ENCODE results near the gene CYP2A13. TPM values are rescaled to one million over a fixed set of nuclear protein-coding genes. Genes with fewer than 3 reads are reported as not detected.

Gene CYP2A13
- total and polyA plus RNA-seq, 9 of the 15 experiments (the other 6 are each of a cell fraction or from before 2014, with no cell fraction given) = not detected

DNA sequence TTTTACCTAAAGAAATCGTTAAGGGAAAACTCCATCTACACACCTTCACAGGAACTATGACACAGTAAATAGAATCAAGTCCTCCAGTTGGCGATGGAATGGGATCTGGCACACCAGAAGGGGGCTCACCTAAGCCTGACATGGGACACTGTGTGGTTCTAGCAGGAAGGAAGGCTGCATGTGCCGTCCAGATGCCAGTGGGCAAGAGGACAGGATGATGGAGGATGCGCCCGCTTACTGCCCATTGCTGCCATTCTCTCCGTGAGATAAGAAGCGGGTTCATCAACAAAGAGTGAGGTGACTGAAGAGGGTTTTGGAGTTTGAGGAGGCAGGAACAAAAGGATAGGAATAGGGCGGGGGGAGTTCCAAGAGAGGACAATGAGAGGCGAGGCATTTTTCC is 23.0 kb downstream of the CYP2A13 start:
- TF ChIP-seq ZNF133 (CRISPR knock-in tag; IDR thresholded peaks at IDR 0.05) (no peak), CHD4 (IDR thresholded peaks at IDR 0.05; ENCODE audit: insufficient read depth, insufficient replicate concordance, low read depth, low read length, poor library complexity, severe bottlenecking) (no peak), TRIM28 (IDR thresholded peaks at IDR 0.05) (no peak), TFAM (CRISPR knock-in tag; conservative IDR thresholded peaks at IDR 0.05) (no peak), CSDE1 (IDR thresholded peaks at IDR 0.05) (no peak), ZKSCAN1 (IDR thresholded peaks at IDR 0.05; ENCODE audit: low read depth, low read length) (no peak)
- TF ChIP-seq, protein P1, sequence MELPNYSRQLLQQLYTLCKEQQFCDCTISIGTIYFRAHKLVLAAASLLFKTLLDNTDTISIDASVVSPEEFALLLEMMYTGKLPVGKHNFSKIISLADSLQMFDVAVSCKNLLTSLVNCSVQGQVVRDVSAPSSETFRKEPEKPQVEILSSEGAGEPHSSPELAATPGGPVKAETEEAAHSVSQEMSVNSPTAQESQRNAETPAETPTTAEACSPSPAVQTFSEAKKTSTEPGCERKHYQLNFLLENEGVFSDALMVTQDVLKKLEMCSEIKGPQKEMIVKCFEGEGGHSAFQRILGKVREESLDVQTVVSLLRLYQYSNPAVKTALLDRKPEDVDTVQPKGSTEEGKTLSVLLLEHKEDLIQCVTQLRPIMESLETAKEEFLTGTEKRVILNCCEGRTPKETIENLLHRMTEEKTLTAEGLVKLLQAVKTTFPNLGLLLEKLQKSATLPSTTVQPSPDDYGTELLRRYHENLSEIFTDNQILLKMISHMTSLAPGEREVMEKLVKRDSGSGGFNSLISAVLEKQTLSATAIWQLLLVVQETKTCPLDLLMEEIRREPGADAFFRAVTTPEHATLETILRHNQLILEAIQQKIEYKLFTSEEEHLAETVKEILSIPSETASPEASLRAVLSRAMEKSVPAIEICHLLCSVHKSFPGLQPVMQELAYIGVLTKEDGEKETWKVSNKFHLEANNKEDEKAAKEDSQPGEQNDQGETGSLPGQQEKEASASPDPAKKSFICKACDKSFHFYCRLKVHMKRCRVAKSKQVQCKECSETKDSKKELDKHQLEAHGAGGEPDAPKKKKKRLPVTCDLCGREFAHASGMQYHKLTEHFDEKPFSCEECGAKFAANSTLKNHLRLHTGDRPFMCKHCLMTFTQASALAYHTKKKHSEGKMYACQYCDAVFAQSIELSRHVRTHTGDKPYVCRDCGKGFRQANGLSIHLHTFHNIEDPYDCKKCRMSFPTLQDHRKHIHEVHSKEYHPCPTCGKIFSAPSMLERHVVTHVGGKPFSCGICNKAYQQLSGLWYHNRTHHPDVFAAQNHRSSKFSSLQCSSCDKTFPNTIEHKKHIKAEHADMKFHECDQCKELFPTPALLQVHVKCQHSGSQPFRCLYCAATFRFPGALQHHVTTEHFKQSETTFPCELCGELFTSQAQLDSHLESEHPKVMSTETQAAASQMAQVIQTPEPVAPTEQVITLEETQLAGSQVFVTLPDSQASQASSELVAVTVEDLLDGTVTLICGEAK (IDR thresholded peaks at IDR 0.05) = no peak
- TF ChIP-seq, protein P1 (CRISPR knock-in tag; IDR thresholded peaks at IDR 0.05) = no peak
- DNase-seq (ENCODE audit: extremely low read depth in 1 of 4, low spot score in 3 of 4) (no peak), ATAC-seq (no peak), FAIRE-seq (no peak)
- no TSS peak for BruUV-seq (replicated peaks)
- H2AFZ ChIP-seq (ENCODE audit: low read depth, low read length) = no peak overlapping the region
- intact Hi-C loops (cut with micrococcal nuclease) (no loop called here), in situ Hi-C loops (cut with MboI) (no loop called here)
- WGBS (ENCODE audit: insufficient coverage, low coverage, missing lambda C conversion rate) = 12% methylated on average over 9 of the region's 9 CpGs
- no peak overlapping the region for H3K27ac ChIP-seq (ENCODE audit: extremely low read depth, low read depth, low read length)
- no peak overlapping the region for H3K4me2 ChIP-seq (ENCODE audit: insufficient read depth, low read length)
- ChIA-PET CTCF (ENCODE audit: low intra/inter-chr PET ratio) (no interaction called here), POLR2A (interaction anchor here (0.8 kb wide), 1 partner anchor 13 kb away, joined by 3 read pairs; no protein-coding TSS in a partner anchor)
- H3K27me3 ChIP-seq (ENCODE audit: control insufficient read depth in 2 of 2, insufficient read depth in 2 of 2, low read length in 2 of 2) = peaks cover 7 to 26% of the 10 kb centered on the region in 2 experiments; a peak in 3 of 5 replicates
- H3K36me3 ChIP-seq (ENCODE audit: control insufficient read depth, insufficient read depth, low read length) = no peaks in the 10 kb centered on the region
- no peaks in the 10 kb centered on the region for H3K79me2 ChIP-seq (ENCODE audit: control insufficient read depth, insufficient read depth, low read length)
- no peaks in the 10 kb centered on the region for H3K9me1 ChIP-seq (ENCODE audit: control insufficient read depth, insufficient read depth, low read length)
- no peaks in the 10 kb centered on the region for H3K9me3 ChIP-seq (replicated peaks; ENCODE audit: control insufficient read depth, insufficient read depth, low read depth, low read length)
- no peak overlapping the region for H3K4me3 ChIP-seq
- no peak overlapping the region for H3K9ac ChIP-seq (ENCODE audit: insufficient read depth in 1 of 2, low read depth in 2 of 2, low read length in 2 of 2)
- no peaks in the 10 kb centered on the region for H3K4me1 ChIP-seq (replicated peaks in 1 of 2; ENCODE audit: control insufficient read depth in 2 of 2, insufficient read depth in 2 of 2, low read length in 2 of 2)
- no peaks in the 10 kb centered on the region for H4K20me1 ChIP-seq (replicated peaks; ENCODE audit: control insufficient read depth, insufficient read depth, low read length)
